ENCODE results near the gene SLC66A1. TPM values are rescaled to one million over a fixed set of nuclear protein-coding genes. Genes with fewer than 3 reads are reported as not detected.

The SLC66A1 gene
- total and polyA plus RNA-seq, 9 of the 15 experiments (the other 6 are each of a cell fraction or from before 2014, with no cell fraction given) = 1.2 to 40.8 (median 18.6) TPM

GRCh38 chr1:19313636-19313959 lies 1.5 kb downstream of the SLC66A1 start (continued):
- TF ChIP-seq POLR3G (IDR thresholded peaks at IDR 0.05; ENCODE audit: extremely low read depth, insufficient read length, insufficient replicate concordance) (no peak), MBD2 (IDR thresholded peaks at IDR 0.05; ENCODE audit: borderline replicate concordance, low read depth) (no peak), ZNF518B (CRISPR knock-in tag; IDR thresholded peaks at IDR 0.05) (no peak), GABPA (tag; conservative IDR thresholded peaks at IDR 0.05; ENCODE audit: low read depth) (no peak), MCM5 (IDR thresholded peaks at IDR 0.05; ENCODE audit: low read depth) (no peak), CTBP1 (IDR thresholded peaks at IDR 0.05; ENCODE audit: borderline replicate concordance) (peak; percentile 95), CHCHD3 (CRISPR knock-in tag; IDR thresholded peaks at IDR 0.05) (no peak), ZNF778 (CRISPR knock-in tag; IDR thresholded peaks at IDR 0.05) (no peak), KHSRP (IDR thresholded peaks at IDR 0.05) (no peak), TRIM25 (IDR thresholded peaks at IDR 0.05; ENCODE audit: borderline replicate concordance) (no peak), ZNF592 (IDR thresholded peaks at IDR 0.05) (peak; percentile 83), ZNF121 (CRISPR knock-in tag; conservative IDR thresholded peaks at IDR 0.05) (no peak), ZNF398 (CRISPR knock-in tag; IDR thresholded peaks at IDR 0.05) (no peak), MTA3 (IDR thresholded peaks at IDR 0.05; ENCODE audit: borderline replicate concordance) (no peak), NFE2L1 (tag; IDR thresholded peaks at IDR 0.05; ENCODE audit: borderline replicate concordance, low read depth) (no peak), ZKSCAN8 (CRISPR knock-in tag; IDR thresholded peaks at IDR 0.05) (no peak), MYNN (IDR thresholded peaks at IDR 0.05) (no peak), MYNN (CRISPR knock-in tag; IDR thresholded peaks at IDR 0.05) (no peak), ARID1B (IDR thresholded peaks at IDR 0.05) (peak; percentile 70), ZC3H4 (CRISPR knock-in tag; IDR thresholded peaks at IDR 0.05; ENCODE audit: borderline replicate concordance) (no peak)

All from K562 (cell line).